Lung (tissue), 13 donors: ENCODE results near the gene CLEC6A. TPM values are rescaled to one million over a fixed set of nuclear protein-coding genes. Genes with fewer than 3 reads are reported as not detected.

Source experiments
- ATAC-seq: fragments of 200-7000 bp; cut with Tn5 transposase; one replicate; pipeline ENCODE4 v1.9.1; 2020; ENCODE audit warnings: moderate number of reproducible peaks; ENCODE audit not compliant: insufficient read depth, low FRiP score
- DNase-seq, 3 donors: peaks; one replicate each; pipeline ENCODE4 v3.0.0-alpha.2; 2013 to 2017
- H3K27ac ChIP-seq, 2 donors: one replicate each; pipeline ENCODE4 v1.5.1; 2013; ENCODE audit warnings: mild to moderate bottlenecking in 2 of 2, moderate library complexity in 2 of 2, control low read depth in 1 of 2, inconsistent platforms in 1 of 2, low read depth in 1 of 2, low read length in 1 of 2
- H3K27me3 ChIP-seq, 3 donors: one replicate each; pipeline ENCODE4 v1.5.1; 2013; ENCODE audit warnings: low read length in 2 of 3; ENCODE audit not compliant: control insufficient read depth in 3 of 3, insufficient read depth in 3 of 3
- H3K36me3 ChIP-seq, 4 donors: one replicate each; pipeline ENCODE4 v1.5.1; 2013; ENCODE audit warnings: low read length in 4 of 4, mild to moderate bottlenecking in 1 of 4, moderate library complexity in 1 of 4; ENCODE audit not compliant: control insufficient read depth in 4 of 4, insufficient read depth in 4 of 4
- H3K4me1 ChIP-seq, 5 donors: one replicate each; pipeline ENCODE4 v1.5.1; 2013; ENCODE audit warnings: low read length in 5 of 5, mild to moderate bottlenecking in 2 of 5, moderate library complexity in 1 of 5; ENCODE audit not compliant: control insufficient read depth in 5 of 5, insufficient read depth in 5 of 5
- H3K4me3 ChIP-seq: one replicate; pipeline ENCODE4 v1.5.1; 2013; ENCODE audit warnings: mild to moderate bottlenecking, control low read depth, moderate library complexity
- H3K9ac ChIP-seq, 2 donors: one replicate each; pipeline ENCODE4 v1.5.1; 2013; ENCODE audit warnings: low read length in 2 of 2, control low read depth in 1 of 2; ENCODE audit not compliant: insufficient read depth in 1 of 2
- H3K9me3 ChIP-seq, 4 donors: one replicate each; pipeline ENCODE4 v1.5.1; 2013; ENCODE audit warnings: low read length in 3 of 4, mild to moderate bottlenecking in 1 of 4, moderate library complexity in 1 of 4; ENCODE audit not compliant: control insufficient read depth in 4 of 4, insufficient read depth in 3 of 4
- WGBS, 2 donors: extraction: QIAGEN DNeasy Blood & Tissue Kit; methylation state at CpG; one replicate each; pipeline ENCODE4 v1.1.7; 2013; 5-methylcytosine and 5-hydroxymethylcytosine counted together
- polyA plus RNA-seq, 2 donors: library from polyadenylated mRNA; stranded (reverse); fragments of 200-250 nt; gene quantifications; one replicate each; pipeline ENCODE4 v1.2.1, GENCODE V29; 2013
- small RNA-seq: library from RNA; depleted of rRNA; stranded (forward); fragments of <200 nt; gene quantifications from one replicate; pipeline ENCODE3, GENCODE V24; 2014; ENCODE audit warnings: low replicate concordance
- total RNA-seq, 2 donors: library from RNA; depleted of rRNA in 1 of 2; stranded (reverse); fragments of >200 nt in 1 of 2; gene quantifications; one replicate each; pipeline ENCODE4 v1.2.1, GENCODE V29; 2014 to 2021
- TF ChIP-seq, protein P1 (sequence below): IDR thresholded peaks from 2 replicates; pipeline ENCODE4 v1.5.1; 2012; ENCODE audit warnings: mild to moderate bottlenecking; ENCODE audit errors: control extremely low read depth, extremely low read depth
- donor health status: control.
- donor health status: control.
- donor health status: Bipolar disorder and iron deficiency.
- donor health status: healthy.
- donor health status: DM: yes; HTN: yes; CAD: no.

Gene CLEC6A
- total and polyA plus RNA-seq, 4 donors: 0.20 to 2.0 (median 0.69) TPM

DNA sequence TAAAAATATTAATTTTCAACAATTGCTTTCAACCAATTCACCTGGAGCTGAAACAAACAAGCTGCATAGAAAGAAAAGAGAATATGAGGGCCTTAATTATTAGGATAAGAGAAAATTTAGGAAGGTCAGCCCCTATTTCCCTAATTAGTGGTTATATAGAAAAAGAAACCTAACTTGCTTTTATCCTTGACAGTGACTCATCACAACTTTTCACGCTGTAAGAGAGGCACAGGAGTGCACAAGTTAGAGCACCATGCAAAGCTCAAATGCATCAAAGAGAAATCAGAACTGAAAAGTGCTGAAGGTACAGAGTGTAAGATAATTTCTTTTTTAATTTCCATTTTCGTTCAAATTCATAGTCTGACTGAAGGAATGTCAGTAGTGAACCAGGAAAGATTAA lies 62.2 kb downstream of the CLEC6A start:
- ATAC-seq: no peak
- TF ChIP-seq, protein P1, sequence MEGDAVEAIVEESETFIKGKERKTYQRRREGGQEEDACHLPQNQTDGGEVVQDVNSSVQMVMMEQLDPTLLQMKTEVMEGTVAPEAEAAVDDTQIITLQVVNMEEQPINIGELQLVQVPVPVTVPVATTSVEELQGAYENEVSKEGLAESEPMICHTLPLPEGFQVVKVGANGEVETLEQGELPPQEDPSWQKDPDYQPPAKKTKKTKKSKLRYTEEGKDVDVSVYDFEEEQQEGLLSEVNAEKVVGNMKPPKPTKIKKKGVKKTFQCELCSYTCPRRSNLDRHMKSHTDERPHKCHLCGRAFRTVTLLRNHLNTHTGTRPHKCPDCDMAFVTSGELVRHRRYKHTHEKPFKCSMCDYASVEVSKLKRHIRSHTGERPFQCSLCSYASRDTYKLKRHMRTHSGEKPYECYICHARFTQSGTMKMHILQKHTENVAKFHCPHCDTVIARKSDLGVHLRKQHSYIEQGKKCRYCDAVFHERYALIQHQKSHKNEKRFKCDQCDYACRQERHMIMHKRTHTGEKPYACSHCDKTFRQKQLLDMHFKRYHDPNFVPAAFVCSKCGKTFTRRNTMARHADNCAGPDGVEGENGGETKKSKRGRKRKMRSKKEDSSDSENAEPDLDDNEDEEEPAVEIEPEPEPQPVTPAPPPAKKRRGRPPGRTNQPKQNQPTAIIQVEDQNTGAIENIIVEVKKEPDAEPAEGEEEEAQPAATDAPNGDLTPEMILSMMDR: no peak
- Histone ChIP-seq H3K9ac (no peak overlapping the region), H3K27me3 (peaks cover 0 to 7% (median 0%) of the 10 kb centered on the region in 3 donors), H3K4me3 (no peak overlapping the region), H3K27ac (no peak overlapping the region), H3K9me3 (no peaks in the 10 kb centered on the region), H3K4me1 (no peaks in the 10 kb centered on the region), H3K36me3 (no peaks in the 10 kb centered on the region)
- DNase-seq: no peak
- 67 to 70% methylated on average over 2 of the region's 2 CpGs for WGBS, 2 donors

DNA sequence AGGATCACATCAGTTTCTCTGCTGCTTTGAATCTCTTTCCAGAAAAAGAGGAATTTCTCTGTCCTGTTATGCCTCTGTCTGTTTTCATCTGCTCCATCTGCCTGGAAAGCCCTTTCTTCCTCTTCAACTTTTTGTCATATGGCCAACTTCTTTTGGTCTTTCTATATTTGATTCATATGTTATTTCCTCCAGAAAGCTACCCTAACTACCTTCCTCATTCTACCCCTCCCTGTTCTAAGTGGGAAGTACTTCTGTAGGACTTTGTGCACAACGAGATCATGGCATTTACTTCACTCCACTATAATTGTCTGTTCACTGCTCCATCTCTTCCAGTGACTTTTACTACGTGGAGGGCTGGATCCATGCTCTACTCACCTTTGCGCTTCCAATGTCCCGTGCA lies 63.4 kb downstream of the CLEC6A start:
- TF ChIP-seq, protein P1: no peak
- DNase-seq (no peak), ATAC-seq (no peak)
- Histone ChIP-seq H3K4me1 (no peaks in the 10 kb centered on the region), H3K9ac (no peak overlapping the region), H3K4me3 (no peak overlapping the region), H3K36me3 (no peaks in the 10 kb centered on the region), H3K27ac (no peak overlapping the region), H3K27me3 (peaks cover 0 to 7% (median 0%) of the 10 kb centered on the region in 3 donors), H3K9me3 (no peaks in the 10 kb centered on the region)
- 66 to 67% methylated on average over 4 of the region's 4 CpGs for WGBS, 2 donors

DNA sequence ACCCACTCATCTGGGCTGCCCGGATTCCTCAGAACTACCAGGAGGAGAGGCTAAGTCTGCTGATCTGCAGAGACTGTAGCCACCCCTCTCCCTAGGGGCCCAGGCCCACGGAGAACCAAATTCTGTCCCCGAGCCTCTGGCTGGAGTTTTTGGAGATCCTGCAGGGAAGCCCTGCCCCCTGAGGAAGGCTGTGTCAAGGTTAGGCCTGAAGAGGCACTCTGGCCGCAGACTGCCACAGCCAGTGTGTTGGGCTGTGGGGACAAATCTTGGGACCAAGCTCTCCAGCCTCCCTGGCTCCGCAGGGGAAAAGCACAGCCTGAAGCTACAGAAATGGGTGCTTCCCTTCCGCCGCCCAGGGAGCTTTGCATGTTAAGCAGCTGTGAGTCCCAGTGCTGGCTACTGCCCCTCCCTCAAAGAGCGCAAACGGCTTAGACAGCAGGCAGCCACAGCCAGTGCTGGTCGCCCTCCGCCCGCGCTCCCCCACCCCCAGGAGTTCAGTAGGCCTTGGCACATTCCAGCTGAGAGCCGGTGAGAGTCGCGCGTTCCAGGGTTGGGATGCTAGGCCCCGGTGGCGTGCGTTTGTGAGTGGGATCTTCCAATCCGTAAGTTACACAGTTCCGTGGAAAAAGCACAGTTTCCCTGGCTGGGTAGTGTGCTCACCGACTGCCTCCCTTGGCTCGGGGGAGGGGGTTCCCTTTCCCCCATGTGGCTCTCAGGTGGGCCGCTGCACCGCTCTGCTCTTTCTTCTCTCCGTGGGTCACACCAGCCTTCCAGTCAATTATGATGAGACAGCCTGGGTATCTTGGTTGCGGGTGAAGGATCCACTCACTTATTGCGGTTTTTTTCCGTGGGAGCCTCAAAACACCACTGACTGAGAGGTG lies 71.7 kb downstream of the CLEC6A start:
- DNase-seq (no peak), ATAC-seq (no peak)
- Histone ChIP-seq H3K4me3 (no peak overlapping the region), H3K36me3 (no peaks in the 10 kb centered on the region), H3K4me1 (no peaks in the 10 kb centered on the region), H3K9ac (no peak overlapping the region), H3K27me3 (peaks cover 0 to 3% (median 0%) of the 10 kb centered on the region in 3 donors), H3K27ac (no peak overlapping the region), H3K9me3 (peaks cover 0 to 5% (median 0%) of the 10 kb centered on the region in 4 donors)
- TF ChIP-seq, protein P1: no peak
- WGBS, 2 donors: 77 to 86% methylated on average over 30 of the region's 30 CpGs

Small RNAs within 50 kb of the gene (small RNA-seq; reads per million reads assigned to genes)
- not detected for gene RNU6-275P

Other genes with a start within 250 kb of the CLEC6A start
- under 1 TPM; 0.14 to 0.58 TPM for gene FAM90A1, start 228.3 kb upstream of the CLEC6A start, total RNA-seq
- gene FAM90A1, start 228.3 kb upstream of the CLEC6A start, polyA plus RNA-seq: under 1 TPM; 0.24 to 0.35 TPM
- gene CLEC4D, start 57.5 kb downstream of the CLEC6A start, total RNA-seq: 1 to 10 TPM; 1.6 to 4.5 TPM
- gene CLEC4D, start 57.5 kb downstream of the CLEC6A start, polyA plus RNA-seq: 10 to 100 TPM in 1 of 2 donors, under 1 TPM in 1; 0.61 to 39.2 TPM
- gene CLEC4E, start 84.9 kb downstream of the CLEC6A start, total RNA-seq: 10 to 100 TPM in 1 of 2 donors, 1 to 10 TPM in 1; 5.5 to 15.3 TPM
- 100 to 1,000 TPM in 1 of 2 donors, 10 to 100 TPM in 1; 24.1 to 112 TPM for gene CLEC4E, start 84.9 kb downstream of the CLEC6A start, polyA plus RNA-seq
- gene AICDA, start 156.9 kb downstream of the CLEC6A start, total RNA-seq: under 1 TPM; 0.46 to 0.58 TPM
- gene AICDA, start 156.9 kb downstream of the CLEC6A start, polyA plus RNA-seq: under 1 TPM; 0.10 to 0.14 TPM
- gene MFAP5, start 206.9 kb downstream of the CLEC6A start, total RNA-seq: 10 to 100 TPM in 1 of 2 donors, 1 to 10 TPM in 1; 4.4 to 10.0 TPM
- 1 to 10 TPM; 1.6 to 2.6 TPM for gene MFAP5, start 206.9 kb downstream of the CLEC6A start, polyA plus RNA-seq
- 10 to 100 TPM; 28.2 to 95.1 TPM for gene RIMKLB, start 242.0 kb downstream of the CLEC6A start, total RNA-seq
- 10 to 100 TPM; 19.9 to 43.2 TPM for gene RIMKLB, start 242.0 kb downstream of the CLEC6A start, polyA plus RNA-seq